ENCODE data around the gene TASP1. TPM values are rescaled to one million over a fixed set of nuclear protein-coding genes. Genes with fewer than 3 reads are reported as not detected.

TASP1 gene, protein sequence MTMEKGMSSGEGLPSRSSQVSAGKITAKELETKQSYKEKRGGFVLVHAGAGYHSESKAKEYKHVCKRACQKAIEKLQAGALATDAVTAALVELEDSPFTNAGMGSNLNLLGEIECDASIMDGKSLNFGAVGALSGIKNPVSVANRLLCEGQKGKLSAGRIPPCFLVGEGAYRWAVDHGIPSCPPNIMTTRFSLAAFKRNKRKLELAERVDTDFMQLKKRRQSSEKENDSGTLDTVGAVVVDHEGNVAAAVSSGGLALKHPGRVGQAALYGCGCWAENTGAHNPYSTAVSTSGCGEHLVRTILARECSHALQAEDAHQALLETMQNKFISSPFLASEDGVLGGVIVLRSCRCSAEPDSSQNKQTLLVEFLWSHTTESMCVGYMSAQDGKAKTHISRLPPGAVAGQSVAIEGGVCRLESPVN
- total RNA-seq: 9.0 and 10.9 TPM in 2 replicates
- long read RNA-seq, transcript TASP1-201 (14 exons, 2,352 nt): major isoform, 56 of 101 reads
- long read RNA-seq, partial matches to known transcripts: 20 of 101 reads
- long read RNA-seq, other reads (novel, unspliced or antisense): 23 of 101 reads

DNA sequence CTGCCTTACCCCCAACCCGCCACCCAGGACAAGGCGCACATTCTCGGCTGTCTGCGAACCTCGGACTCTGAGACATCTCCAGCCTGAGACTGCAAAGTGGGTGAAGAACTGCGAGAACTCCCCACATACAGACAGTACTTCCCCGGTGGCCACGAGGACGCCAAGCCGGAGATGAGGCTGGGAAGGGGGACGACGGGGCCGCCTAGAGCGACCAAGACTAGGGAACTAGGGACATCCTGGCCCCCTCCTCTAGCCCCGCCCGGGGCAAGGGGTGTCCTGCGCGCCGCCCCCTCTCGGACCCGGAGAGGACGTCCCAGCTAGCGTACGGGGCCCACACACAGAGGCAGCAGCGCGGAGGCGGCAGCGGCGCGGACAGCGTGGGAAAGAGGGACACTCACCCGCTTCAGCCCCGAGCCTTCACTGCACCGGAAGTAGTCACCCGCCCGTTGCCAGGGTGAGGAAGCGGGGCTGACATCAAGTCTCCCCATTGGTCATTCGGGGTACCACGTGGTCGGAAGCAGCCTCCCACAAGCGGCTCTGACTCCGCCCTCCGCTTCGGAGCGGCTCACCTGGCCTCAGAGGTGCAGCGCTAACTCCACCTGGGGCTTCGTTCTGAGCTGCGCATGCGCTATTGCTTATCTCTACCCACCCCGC is at the start of gene TASP1:
Gene TASP1, minus strand, starts transcription at position 437 of the 654 bp plus-strand sequence. CDS start 8,854 bp downstream, outside the sequence.
- Mint-ChIP-seq H3K4me3 (ENCODE audit: unreplicated experiment) (peak within 1 kb of the TSS; percentile 98), H3K9me3 (ENCODE audit: unreplicated experiment) (no peaks in the 10 kb centered on the region), H3K4me1 (ENCODE audit: unreplicated experiment) (peaks cover 14% of the 10 kb centered on the region), H3K27ac (ENCODE audit: unreplicated experiment) (peak within 1 kb of the TSS; percentile 91), H3K36me3 (ENCODE audit: unreplicated experiment) (no peaks in the 10 kb centered on the region), H3K27me3 (ENCODE audit: unreplicated experiment) (peaks cover 18% of the 10 kb centered on the region)
- peak; percentile 97 for DNase-seq (ENCODE audit: extremely low spot score, unreplicated experiment)
- TF ChIP-seq, protein P1, sequence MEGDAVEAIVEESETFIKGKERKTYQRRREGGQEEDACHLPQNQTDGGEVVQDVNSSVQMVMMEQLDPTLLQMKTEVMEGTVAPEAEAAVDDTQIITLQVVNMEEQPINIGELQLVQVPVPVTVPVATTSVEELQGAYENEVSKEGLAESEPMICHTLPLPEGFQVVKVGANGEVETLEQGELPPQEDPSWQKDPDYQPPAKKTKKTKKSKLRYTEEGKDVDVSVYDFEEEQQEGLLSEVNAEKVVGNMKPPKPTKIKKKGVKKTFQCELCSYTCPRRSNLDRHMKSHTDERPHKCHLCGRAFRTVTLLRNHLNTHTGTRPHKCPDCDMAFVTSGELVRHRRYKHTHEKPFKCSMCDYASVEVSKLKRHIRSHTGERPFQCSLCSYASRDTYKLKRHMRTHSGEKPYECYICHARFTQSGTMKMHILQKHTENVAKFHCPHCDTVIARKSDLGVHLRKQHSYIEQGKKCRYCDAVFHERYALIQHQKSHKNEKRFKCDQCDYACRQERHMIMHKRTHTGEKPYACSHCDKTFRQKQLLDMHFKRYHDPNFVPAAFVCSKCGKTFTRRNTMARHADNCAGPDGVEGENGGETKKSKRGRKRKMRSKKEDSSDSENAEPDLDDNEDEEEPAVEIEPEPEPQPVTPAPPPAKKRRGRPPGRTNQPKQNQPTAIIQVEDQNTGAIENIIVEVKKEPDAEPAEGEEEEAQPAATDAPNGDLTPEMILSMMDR (IDR thresholded peaks at IDR 0.05): no peak

DNA sequence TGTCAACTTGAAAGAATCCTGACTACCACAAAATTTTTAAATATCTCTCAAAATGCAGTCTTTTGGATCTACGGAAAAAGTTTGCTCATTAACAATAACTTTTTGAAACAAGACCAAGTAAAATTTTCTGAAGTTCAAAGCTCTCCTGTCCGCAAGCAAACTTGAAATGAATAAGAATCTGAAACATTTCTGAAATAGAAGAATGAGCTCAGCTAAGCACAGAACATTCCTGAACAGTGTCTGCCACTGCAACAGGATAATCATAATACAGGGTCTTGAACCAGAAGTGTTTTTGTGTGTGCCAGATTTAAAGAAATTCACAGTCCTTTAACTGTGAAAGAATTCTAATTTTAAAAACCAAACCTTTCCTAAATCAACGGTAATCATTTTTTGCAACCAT is 49.1 kb upstream of the TASP1 start:
- no peaks in the 10 kb centered on the region for H3K4me1 Mint-ChIP-seq (ENCODE audit: unreplicated experiment)
- H3K27me3 Mint-ChIP-seq (ENCODE audit: unreplicated experiment): peaks cover 13% of the 10 kb centered on the region
- TF ChIP-seq, protein P1 (IDR thresholded peaks at IDR 0.05): no peak
- DNase-seq (ENCODE audit: extremely low spot score, unreplicated experiment): no peak
- H3K9me3 Mint-ChIP-seq (ENCODE audit: unreplicated experiment): no peaks in the 10 kb centered on the region
- H3K36me3 Mint-ChIP-seq (ENCODE audit: unreplicated experiment): no peaks in the 10 kb centered on the region
- H3K27ac Mint-ChIP-seq (ENCODE audit: unreplicated experiment): no peak overlapping the region
- no peak overlapping the region for H3K4me3 Mint-ChIP-seq (ENCODE audit: unreplicated experiment)

DNA sequence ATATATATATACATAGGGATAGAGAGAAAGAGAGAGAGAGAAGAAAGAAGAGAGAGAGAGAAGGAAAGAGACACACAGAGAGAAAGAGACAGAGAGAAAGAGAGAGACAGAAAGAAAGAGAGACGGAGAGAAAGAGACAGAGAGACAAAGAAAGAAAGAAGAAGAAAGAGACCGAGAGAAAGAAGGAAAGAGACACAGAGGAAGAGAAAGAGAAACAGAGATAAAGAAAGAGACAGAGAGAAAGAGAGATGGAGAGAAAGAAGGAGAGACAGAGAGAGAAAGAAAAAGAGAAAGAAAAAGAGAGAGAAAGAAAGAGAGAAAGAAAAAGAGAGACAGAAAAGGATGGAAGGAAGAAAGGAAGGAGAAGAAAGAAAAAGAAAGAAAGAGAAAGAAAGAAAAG is 46.9 kb upstream of the TASP1 start:
- TF ChIP-seq, protein P1 (IDR thresholded peaks at IDR 0.05): no peak
- peaks cover 13% of the 10 kb centered on the region for H3K27me3 Mint-ChIP-seq (ENCODE audit: unreplicated experiment)
- H3K27ac Mint-ChIP-seq (ENCODE audit: unreplicated experiment): no peak overlapping the region
- DNase-seq (ENCODE audit: extremely low spot score, unreplicated experiment): no peak
- H3K36me3 Mint-ChIP-seq (ENCODE audit: unreplicated experiment): no peaks in the 10 kb centered on the region
- H3K4me3 Mint-ChIP-seq (ENCODE audit: unreplicated experiment): no peak overlapping the region
- H3K4me1 Mint-ChIP-seq (ENCODE audit: unreplicated experiment): no peaks in the 10 kb centered on the region
- H3K9me3 Mint-ChIP-seq (ENCODE audit: unreplicated experiment): no peaks in the 10 kb centered on the region

DNA sequence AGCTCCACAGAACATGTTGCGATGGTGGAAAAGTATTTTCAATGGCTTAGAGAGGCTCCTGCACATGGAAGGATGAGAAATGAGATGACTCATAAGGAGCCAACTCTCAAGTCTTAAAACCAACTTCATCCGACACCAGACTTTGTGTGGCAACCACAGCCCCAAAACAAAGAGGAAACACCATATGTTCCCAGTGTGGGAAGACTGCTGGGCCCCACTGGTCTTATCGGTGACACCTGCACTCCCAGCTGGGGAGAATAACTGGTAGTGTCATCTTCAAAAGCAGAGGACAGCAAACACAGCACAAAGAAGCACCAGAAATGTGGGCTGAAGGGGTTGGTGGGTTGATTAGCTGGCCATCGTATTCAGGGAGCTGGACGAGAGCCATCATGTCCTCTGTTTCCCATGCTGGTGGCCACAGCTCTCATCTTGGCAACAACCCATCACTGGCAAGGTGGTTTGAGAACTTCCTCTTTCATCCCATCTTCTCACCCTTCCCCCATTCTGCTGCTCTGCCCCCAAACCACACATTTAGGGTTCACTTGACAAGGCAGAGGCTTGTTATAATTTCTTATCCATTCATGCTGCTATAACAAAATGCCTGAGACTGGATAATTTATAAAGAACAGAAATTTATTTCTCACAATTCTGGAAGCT is 46.0 kb upstream of the TASP1 start:
- H3K4me1 Mint-ChIP-seq (ENCODE audit: unreplicated experiment): no peaks in the 10 kb centered on the region
- TF ChIP-seq, protein P1 (IDR thresholded peaks at IDR 0.05): no peak
- H3K4me3 Mint-ChIP-seq (ENCODE audit: unreplicated experiment): no peak overlapping the region
- H3K27me3 Mint-ChIP-seq (ENCODE audit: unreplicated experiment): peaks cover 13% of the 10 kb centered on the region
- no peak for DNase-seq (ENCODE audit: extremely low spot score, unreplicated experiment)
- no peaks in the 10 kb centered on the region for H3K36me3 Mint-ChIP-seq (ENCODE audit: unreplicated experiment)
- no peak overlapping the region for H3K27ac Mint-ChIP-seq (ENCODE audit: unreplicated experiment)
- H3K9me3 Mint-ChIP-seq (ENCODE audit: unreplicated experiment): no peaks in the 10 kb centered on the region
